CD14-positive monocyte (primary cell): ENCODE measurements around the gene PSMA6. TPM values are rescaled to one million over a fixed set of nuclear protein-coding genes. Genes with fewer than 3 reads are reported as not detected.

Source experiments
- DNase-seq, 3 donors: peaks; one replicate each; pipeline ENCODE4 v3.0.0-alpha.2; 2011 to 2022
- H2AFZ ChIP-seq: 2 replicates; pipeline ENCODE4 v1.6.0; 2012; ENCODE audit warnings: mild to moderate bottlenecking, low read depth, low read length, inconsistent platforms; ENCODE audit not compliant: insufficient read depth, poor library complexity, severe bottlenecking
- H3K27ac ChIP-seq, 2 donors: 1 replicate in 1 of 2; 2 replicates in 1 of 2; pipeline ENCODE4 v1.5.1; 2012 to 2013; ENCODE audit warnings: low read length in 2 of 2, control low read depth in 1 of 2, inconsistent platforms in 1 of 2, low read depth in 1 of 2, mild to moderate bottlenecking in 1 of 2
- H3K27me3 ChIP-seq, 2 donors: one replicate each; pipeline versions ENCODE4 v1.6.0 to v1.6.1; 2011 to 2013; ENCODE audit warnings: low read length in 2 of 2; ENCODE audit not compliant: control insufficient read depth in 2 of 2, insufficient read depth in 2 of 2
- H3K36me3 ChIP-seq, 2 donors: replicated peaks in 1 of 2; 1 replicate in 1 of 2; 2 replicates in 1 of 2; pipeline versions ENCODE4 v1.5.1 to v1.6.1; 2012 to 2013; ENCODE audit warnings: low read length in 2 of 2, control low read depth in 1 of 2, inconsistent platforms in 1 of 2, mild to moderate bottlenecking in 1 of 2; ENCODE audit not compliant: insufficient read depth in 2 of 2, control insufficient read depth in 1 of 2
- H3K4me1 ChIP-seq, 2 donors: 1 replicate in 1 of 2; 2 replicates in 1 of 2; pipeline versions ENCODE4 v1.5.1 to v1.6.1; 2012 to 2013; ENCODE audit warnings: low read length in 2 of 2, control low read depth in 1 of 2, inconsistent platforms in 1 of 2, mild to moderate bottlenecking in 1 of 2, moderate library complexity in 1 of 2; ENCODE audit not compliant: insufficient read depth in 2 of 2, control insufficient read depth in 1 of 2
- H3K4me2 ChIP-seq: replicated peaks from 2 replicates; pipeline ENCODE3; 2012; ENCODE audit warnings: low read length, moderate library complexity, mild to moderate bottlenecking; ENCODE audit not compliant: poor library complexity, severe bottlenecking; ENCODE audit errors: extremely low read depth
- H3K4me3 ChIP-seq, 3 experiments: fragments of 200-600 bp in 1 of 3; sonication (generic) in 1 of 3; replicated peaks in 1 of 3; 1 replicate in 2 of 3; 2 replicates in 1 of 3; pipeline ENCODE4 v1.5.1; 2011 to 2013; ENCODE audit warnings: low read length in 3 of 3, mild to moderate bottlenecking in 3 of 3, control low read depth in 2 of 3, low read depth in 2 of 3, inconsistent platforms in 1 of 3, moderate library complexity in 1 of 3
- H3K79me2 ChIP-seq: 2 replicates; pipeline ENCODE4 v1.6.0; 2012; ENCODE audit warnings: mild to moderate bottlenecking, control low read depth, inconsistent platforms, low read length, moderate library complexity; ENCODE audit not compliant: insufficient read depth
- H3K9ac ChIP-seq: 2 replicates; pipeline ENCODE4 v1.6.0; 2017; ENCODE audit warnings: low read length, mild to moderate bottlenecking; ENCODE audit not compliant: insufficient read depth, poor library complexity, severe bottlenecking
- H3K9me3 ChIP-seq, 2 donors: replicated peaks in 1 of 2; 1 replicate in 1 of 2; 2 replicates in 1 of 2; pipeline versions ENCODE4 v1.5.1 to v1.6.1; 2012 to 2013; ENCODE audit warnings: low read length in 2 of 2, control low read depth in 1 of 2; ENCODE audit not compliant: control insufficient read depth in 1 of 2, insufficient read depth in 1 of 2
- H4K20me1 ChIP-seq: 2 replicates; pipeline ENCODE4 v1.6.0; 2012; ENCODE audit warnings: mild to moderate bottlenecking, low read length, control low read depth, moderate library complexity; ENCODE audit not compliant: insufficient read depth
- H3K27ac Mint-ChIP-seq, 7 donors: one replicate each; pipeline ENCODE4 v1.8.0; 2020; ENCODE audit warnings: mild to moderate bottlenecking in 7 of 7, mixed read lengths in 7 of 7, moderate library complexity in 6 of 7, inconsistent platforms in 2 of 7
- H3K27me3 Mint-ChIP-seq, 3 donors: one replicate each; pipeline ENCODE4 v1.8.0; 2021 to 2022; ENCODE audit warnings: low read depth in 3 of 3, mild to moderate bottlenecking in 3 of 3, mixed read lengths in 3 of 3, moderate library complexity in 3 of 3, inconsistent platforms in 1 of 3
- H3K36me3 Mint-ChIP-seq, 2 donors: one replicate each; pipeline ENCODE4 v1.8.0; 2020; ENCODE audit warnings: mixed read lengths in 2 of 2, inconsistent platforms in 1 of 2, mild to moderate bottlenecking in 1 of 2
- H3K4me1 Mint-ChIP-seq: one replicate; pipeline ENCODE4 v1.8.0; 2020; ENCODE audit warnings: mild to moderate bottlenecking, mixed read lengths
- H3K4me3 Mint-ChIP-seq, 2 donors: one replicate each; pipeline ENCODE4 v1.8.0; 2020; ENCODE audit warnings: mild to moderate bottlenecking in 2 of 2, mixed read lengths in 2 of 2, moderate library complexity in 1 of 2
- H3K9me3 Mint-ChIP-seq, 7 donors: one replicate each; pipeline ENCODE4 v1.8.0; 2020 to 2022; ENCODE audit warnings: mixed read lengths in 7 of 7, mild to moderate bottlenecking in 6 of 7, moderate library complexity in 6 of 7, inconsistent platforms in 2 of 7
- CTCF ChIP-seq: fragments of 200-600 bp; IDR thresholded peaks from one replicate; pipeline ENCODE4 v1.8.0; 2022; ENCODE audit warnings: antibody characterized with exemption, mild to moderate bottlenecking
- WGBS: methylation state at CpG from one replicate; pipeline ENCODE4 v1.1.5; 2013; ENCODE audit warnings: missing lambda C conversion rate; ENCODE audit not compliant: insufficient coverage; 5-methylcytosine and 5-hydroxymethylcytosine counted together
- intact Hi-C, 2 donors: fragments of 100-400 bp; cut with micrococcal nuclease; formaldehyde crosslinking; loops; one replicate each; pipeline versions ENCODE4 v1.15.0 to v1.15.1; 2023
- polyA plus RNA-seq, 3 donors: library from polyadenylated mRNA; depleted of rRNA in 1 of 3; unstranded in 2 of 3; stranded (reverse) in 1 of 3; fragments of 300-500 nt in 2 of 3; fragments of >200 nt in 1 of 3; fragmentation: Illumina TruSeq in 2 of 3; gene quantifications; 1 replicate in 2 of 3; 2 replicates in 1 of 3; pipeline ENCODE4 v1.2.3, GENCODE V29; 2012 to 2021

PSMA6 gene
- polyA plus RNA-seq, 3 donors: 144 to 572 (median 480) TPM

DNA sequence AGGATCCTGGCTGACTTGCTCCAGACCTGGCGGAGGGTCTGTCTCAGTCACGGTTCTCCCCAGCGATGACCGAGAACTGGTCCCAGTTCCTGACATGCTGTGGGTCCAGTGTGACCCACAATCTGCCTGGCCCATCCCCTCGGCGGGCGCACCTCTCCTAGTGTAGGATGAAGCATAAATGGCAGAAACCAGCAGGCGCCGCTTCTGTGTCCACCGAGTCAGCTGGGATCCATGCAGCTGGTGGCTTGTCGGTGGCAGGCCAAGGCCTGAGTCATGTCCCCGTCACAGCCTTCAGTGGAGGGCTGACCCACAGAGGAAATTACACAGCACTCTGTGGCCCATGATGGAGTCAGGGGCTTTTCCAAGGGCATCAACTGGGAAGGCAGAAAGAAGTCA, 73.9 kb downstream of the PSMA6 start:
- Histone ChIP-seq H3K4me3 (peak overlapping the region in 1 of 3 experiments; percentile 1), H3K36me3 (no peaks in the 10 kb centered on the region), H3K4me1 (peaks cover 43 to 44% of the 10 kb centered on the region in 2 donors), H3K9ac (peak overlapping the region; percentile 81), H3K27me3 (no peaks in the 10 kb centered on the region), H3K4me2 (no peak overlapping the region), H3K79me2 (no peaks in the 10 kb centered on the region), H3K27ac (peak overlapping the region; percentile 96 to 98), H3K9me3 (peaks cover 1 to 3% of the 10 kb centered on the region in 2 donors), H4K20me1 (no peaks in the 10 kb centered on the region), H2AFZ (no peak overlapping the region)
- Mint-ChIP-seq H3K36me3 (peaks cover 2 to 7% of the 10 kb centered on the region in 2 donors), H3K4me3 (peak overlapping the region; percentile 48 to 61), H3K4me1 (peaks cover 47% of the 10 kb centered on the region), H3K9me3 (peaks cover 1 to 8% (median 5%) of the 10 kb centered on the region in 7 donors), H3K27ac (peak overlapping the region; percentile 98 to 100 (median 99)), H3K27me3 (peaks cover 0 to 5% (median 0%) of the 10 kb centered on the region in 3 donors)
- intact Hi-C loops: loop anchor here (2.0 to 10.0 kb wide), 3 partner anchors 34 to 81 kb away; partner anchors contain the start of gene NFKBIA (in 1 of the 2)
- DNase-seq: peak; percentile 94 to 99 (median 95)
- peak; percentile 19 for TF ChIP-seq CTCF
- 49% methylated on average over 12 of the region's 12 CpGs for WGBS

DNA sequence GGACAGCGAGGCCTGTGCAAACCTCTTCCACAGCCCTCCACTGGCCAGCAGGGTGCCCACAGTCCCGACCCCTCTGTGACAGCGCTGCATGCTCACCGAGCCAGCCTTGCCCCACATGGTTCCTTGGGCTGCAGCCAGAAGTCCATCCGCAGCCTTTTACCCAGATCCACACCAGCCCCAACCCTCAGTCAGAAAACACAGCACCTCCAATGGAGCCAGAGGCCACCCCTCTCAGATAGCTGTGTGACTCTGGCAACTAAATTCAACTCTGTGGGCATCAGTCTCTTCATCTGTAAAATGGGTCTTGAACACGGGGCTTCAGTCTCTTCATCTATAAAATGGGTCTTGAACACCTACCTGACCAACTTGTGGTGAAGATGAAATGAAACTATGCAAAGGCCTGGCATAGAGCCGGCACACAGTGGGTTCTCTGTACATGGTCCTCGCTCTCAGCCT, 74.4 kb downstream of the PSMA6 start:
- peak overlapping the region; percentile 20 for H3K4me2 ChIP-seq
- 67% methylated on average over 6 of the region's 8 CpGs for WGBS
- H3K4me1 Mint-ChIP-seq: peaks cover 47% of the 10 kb centered on the region
- H3K9ac ChIP-seq: peak overlapping the region; percentile 81
- no peaks in the 10 kb centered on the region for H3K36me3 ChIP-seq
- intact Hi-C loops: loop anchor here (2.0 to 10.0 kb wide), 3 partner anchors 34 to 82 kb away; partner anchors contain the start of gene NFKBIA (in 1 of the 2)
- peak overlapping the region in 1 of 2 donors; percentile 30 for H3K4me3 Mint-ChIP-seq
- DNase-seq: no peak
- H3K27ac ChIP-seq: peak overlapping the region; percentile 96 to 98
- no peak for TF ChIP-seq CTCF
- no peak overlapping the region for H2AFZ ChIP-seq
- H3K36me3 Mint-ChIP-seq: peaks cover 2 to 11% of the 10 kb centered on the region in 2 donors
- no peak overlapping the region for H3K4me3 ChIP-seq
- no peaks in the 10 kb centered on the region for H3K27me3 ChIP-seq
- peaks cover 0 to 5% (median 0%) of the 10 kb centered on the region in 3 donors for H3K27me3 Mint-ChIP-seq
- peaks cover 1 to 12% (median 7%) of the 10 kb centered on the region in 7 donors for H3K9me3 Mint-ChIP-seq
- H3K27ac Mint-ChIP-seq: peak overlapping the region; percentile 98 to 100 (median 99)
- peaks cover 43 to 44% of the 10 kb centered on the region in 2 donors for H3K4me1 ChIP-seq
- H4K20me1 ChIP-seq: no peaks in the 10 kb centered on the region
- H3K9me3 ChIP-seq: peaks cover 6 to 7% of the 10 kb centered on the region in 2 donors
- H3K79me2 ChIP-seq: no peaks in the 10 kb centered on the region
